ENCODE results near the gene SEMA3E.
"Not testable (repeated sequence)": the region's sequence is repeated elsewhere in the genome, so short reads cannot be mapped to it uniquely, and the experiment has no call there.

SEMA3E gene

GRCh38 chr7:83677180-83677866 lies 28.4 kb upstream of the SEMA3E start:
- no peak for DNase-seq
- Histone ChIP-seq H3K27me3 (ENCODE audit: insufficient read depth, low read depth, severe bottlenecking) (no peaks in the 10 kb centered on the region), H3K27ac (no peak overlapping the region), H3K9me3 (ENCODE audit: severe bottlenecking) (no peaks in the 10 kb centered on the region), H3K4me3 (ENCODE audit: low read depth, low read length) (no peak overlapping the region), H3K36me3 (no peaks in the 10 kb centered on the region)
- TF ChIP-seq CTCF (IDR thresholded peaks at IDR 0.05; ENCODE audit: low read depth, low read length): no peak

- not testable (repeated sequence) for H3K36me3 ChIP-seq; H3K27me3 ChIP-seq (ENCODE audit: insufficient read depth, low read depth, severe bottlenecking); H3K9me3 ChIP-seq (ENCODE audit: severe bottlenecking); H3K27ac ChIP-seq; DNase-seq; H3K4me3 ChIP-seq (ENCODE audit: low read depth, low read length)
These were observed 24.4 kb upstream of the SEMA3E start for GRCh38 chr7:83673291-83673690.

GRCh38 chr7:83672157-83672556 lies 23.2 kb upstream of the SEMA3E start:
- TF ChIP-seq CTCF (IDR thresholded peaks at IDR 0.05; ENCODE audit: low read depth, low read length): no peak
- DNase-seq: no peak

GRCh38 chr7:83663131-83663530 lies 14.2 kb upstream of the SEMA3E start:
- no peak for DNase-seq
- no peaks in the 10 kb centered on the region for H3K36me3 ChIP-seq
- H3K4me3 ChIP-seq (ENCODE audit: low read depth, low read length): no peak overlapping the region
- H3K27me3 ChIP-seq (ENCODE audit: insufficient read depth, low read depth, severe bottlenecking): no peaks in the 10 kb centered on the region
- no peak for TF ChIP-seq CTCF (IDR thresholded peaks at IDR 0.05; ENCODE audit: low read depth, low read length)
- peaks cover 2% of the 10 kb centered on the region for H3K9me3 ChIP-seq (ENCODE audit: severe bottlenecking)
- no peak overlapping the region for H3K27ac ChIP-seq

More at GRCh38 chr7:83672157-83672556, 23.2 kb upstream of the SEMA3E start:
- no peaks in the 10 kb centered on the region for H3K9me3 ChIP-seq (ENCODE audit: severe bottlenecking)
- no peak overlapping the region for H3K4me3 ChIP-seq (ENCODE audit: low read depth, low read length)
- H3K27ac ChIP-seq: no peak overlapping the region
- H3K36me3 ChIP-seq: no peaks in the 10 kb centered on the region
- H3K27me3 ChIP-seq (ENCODE audit: insufficient read depth, low read depth, severe bottlenecking): no peaks in the 10 kb centered on the region

GRCh38 chr7:83658126-83658525 lies 9.2 kb upstream of the SEMA3E start:
- no peaks in the 10 kb centered on the region for H3K36me3 ChIP-seq
- no peak for DNase-seq
- H3K9me3 ChIP-seq (ENCODE audit: severe bottlenecking): peaks cover 2% of the 10 kb centered on the region
- no peak overlapping the region for H3K27ac ChIP-seq
- TF ChIP-seq CTCF (IDR thresholded peaks at IDR 0.05; ENCODE audit: low read depth, low read length): no peak
- H3K27me3 ChIP-seq (ENCODE audit: insufficient read depth, low read depth, severe bottlenecking): no peaks in the 10 kb centered on the region
- no peak overlapping the region for H3K4me3 ChIP-seq (ENCODE audit: low read depth, low read length)

- no peaks in the 10 kb centered on the region for H3K36me3 ChIP-seq
- H3K27ac ChIP-seq: no peak overlapping the region
- TF ChIP-seq CTCF (IDR thresholded peaks at IDR 0.05; ENCODE audit: low read depth, low read length): peak; percentile 65
- H3K27me3 ChIP-seq (ENCODE audit: insufficient read depth, low read depth, severe bottlenecking): no peaks in the 10 kb centered on the region
- H3K9me3 ChIP-seq (ENCODE audit: severe bottlenecking): peaks cover 2% of the 10 kb centered on the region
- H3K4me3 ChIP-seq (ENCODE audit: low read depth, low read length): no peak overlapping the region
- peak; percentile 44 for DNase-seq
These were observed 7.1 kb upstream of the SEMA3E start for GRCh38 chr7:83655951-83656556.
